GM10248 (cell line): ENCODE data around the gene RFK.
A peak's percentile ranks its signal among the peaks of the same experiment; 100 is the strongest.

Source experiments
- CTCF ChIA-PET: fragments of 300-600 bp; sonication (Branson Sonifier 250); formaldehyde crosslinking; extraction: SDS; loops from one replicate; lab custom pipeline; 2021; ENCODE audit warnings: antibody characterized with exemption; lab: Yijun Ruan, JAX
- POLR2A ChIA-PET: fragments of 350-650 bp; sonication (Branson Sonifier 250); formaldehyde crosslinking; extraction: SDS; loops from one replicate; lab custom pipeline; 2020; ENCODE audit warnings: antibody characterized with exemption; lab: Yijun Ruan, JAX
- DNase-seq: peaks from one replicate; pipeline ENCODE4 v3.0.0; 2012; ENCODE audit errors: extremely low spot score
- CTCF ChIP-seq: IDR thresholded peaks from 2 replicates; pipeline ENCODE4 v1.5.1; 2012; ENCODE audit warnings: mild to moderate bottlenecking, low read depth; ENCODE audit errors: extremely low read depth, missing control alignments, control extremely low read depth

Gene RFK

GRCh38 chr9:76413658-76414057 is 19.4 kb upstream of the RFK start:
- no peak for DNase-seq
- no peak for TF ChIP-seq CTCF
- ChIA-PET POLR2A (no interaction called here), CTCF (no interaction called here)

- CTCF ChIA-PET: no interaction called here
- no peak for TF ChIP-seq CTCF
- POLR2A ChIA-PET: no interaction called here
- DNase-seq: no peak
Measured at GRCh38 chr9:76412638-76413037, 18.4 kb upstream of the RFK start.

- CTCF ChIA-PET: interaction anchor here (1.6 to 3.5 kb wide), 5 partner anchors 12 to 300 kb away, joined by 3 to 15 read pairs (median 8); partner anchors contain the start of gene RFK
- POLR2A ChIA-PET: no interaction called here
Measured at GRCh38 chr9:76405868-76406267, 11.6 kb upstream of the RFK start.

GRCh38 chr9:76405340-76405739 is 11.1 kb upstream of the RFK start:
- ChIA-PET CTCF (interaction anchor here (1.2 to 3.5 kb wide), 7 partner anchors 11 to 300 kb away, joined by 3 to 15 read pairs (median 5); partner anchors contain the start of gene RFK), POLR2A (interaction anchor here (1.0 kb wide), 1 partner anchor 11 kb away, joined by 3 read pairs; the partner anchor contains the start of gene RFK)
- DNase-seq: no peak
- no peak for TF ChIP-seq CTCF

More at GRCh38 chr9:76405868-76406267, 11.6 kb upstream of the RFK start:
- no peak for TF ChIP-seq CTCF
- DNase-seq: no peak

- CTCF ChIA-PET: interaction anchor here (0.7 to 3.5 kb wide), 12 partner anchors 10 to 301 kb away, joined by 3 to 15 read pairs (median 5); partner anchors contain the start of gene RFK
- TF ChIP-seq CTCF: no peak
- POLR2A ChIA-PET: interaction anchor here (1.0 kb wide), 1 partner anchor 10 kb away, joined by 3 read pairs; the partner anchor contains the start of gene RFK
- no peak for DNase-seq
Measured at GRCh38 chr9:76404401-76404800, 10.2 kb upstream of the RFK start.

- CTCF ChIA-PET: interaction anchor here (1.3 to 4.0 kb wide), 4 partner anchors 9 to 300 kb away, joined by 4 to 15 read pairs (median 7); partner anchors contain the start of gene RFK
- TF ChIP-seq CTCF: peak; percentile 50
- POLR2A ChIA-PET: no interaction called here
- DNase-seq: peak; percentile 48
Measured at GRCh38 chr9:76403352-76403751, 9.1 kb upstream of the RFK start.
